ENCODE data around the gene BMPER. TPM values are rescaled to one million over a fixed set of nuclear protein-coding genes. Genes with fewer than 3 reads are reported as not detected.

The BMPER gene
- total RNA-seq, 1 experiment from 2014 or later: 0.34 TPM

DNA sequence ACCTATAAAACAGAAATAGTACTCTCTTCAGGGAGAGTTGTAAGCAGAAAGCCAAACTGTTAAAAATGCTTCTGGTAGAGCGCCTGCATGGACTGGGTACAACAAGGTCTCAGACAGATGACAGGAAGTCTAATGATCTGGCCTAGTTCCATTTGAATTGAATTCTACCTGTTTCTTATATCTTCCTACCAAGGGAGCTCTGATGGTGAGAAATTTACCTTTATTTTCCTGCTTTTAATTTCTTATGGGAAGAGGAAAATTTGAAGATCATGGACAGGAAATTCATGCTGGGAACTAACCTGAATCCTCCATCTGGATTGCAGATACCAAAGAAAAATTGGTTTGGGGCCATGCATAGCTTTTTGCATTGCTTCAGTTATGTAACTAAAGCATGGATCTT, 63.3 kb downstream of the BMPER start:
- no peak for DNase-seq (ENCODE audit: low spot score)

DNA sequence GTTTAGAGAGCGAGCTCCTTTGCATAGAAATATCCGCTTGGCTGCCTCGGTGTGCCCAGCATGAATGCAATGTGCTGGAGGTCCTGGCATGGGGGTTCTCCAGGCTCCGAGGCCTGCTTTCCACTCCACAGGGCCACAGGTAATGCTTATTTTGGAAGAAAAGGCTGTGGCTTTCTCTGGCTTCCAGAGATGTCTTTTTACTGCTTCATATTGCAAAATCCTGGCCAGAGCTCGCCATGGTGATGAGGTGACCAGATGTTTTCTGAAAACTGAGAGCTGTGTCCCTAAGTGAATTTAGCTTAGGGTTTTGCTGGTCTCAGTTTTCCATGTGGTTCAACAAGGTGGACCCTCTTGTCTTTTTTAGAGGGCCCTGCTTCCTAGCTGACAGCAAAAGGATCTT, 65.2 kb downstream of the BMPER start:
- no peak for DNase-seq (ENCODE audit: low spot score)

DNA sequence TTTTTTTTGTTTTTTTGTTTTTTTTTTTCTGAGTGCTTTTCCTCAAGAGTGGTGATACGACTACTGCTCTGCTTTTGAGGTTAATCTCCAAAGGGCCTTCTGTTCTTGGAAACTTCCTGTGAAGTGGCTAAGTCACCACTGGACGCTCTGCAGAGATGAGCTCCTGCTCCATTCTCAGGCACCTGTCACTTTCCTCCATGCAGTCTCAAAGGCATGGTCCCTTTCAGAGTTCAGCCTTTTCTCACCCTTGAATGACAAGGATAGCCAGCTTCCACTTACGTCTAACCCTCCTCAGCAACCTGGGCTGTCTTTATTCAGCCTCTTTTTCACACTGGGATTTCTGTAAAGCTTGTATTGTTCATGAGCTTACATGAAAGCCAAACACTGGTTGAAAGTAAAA, 65.8 kb downstream of the BMPER start:
- no peak for DNase-seq (ENCODE audit: low spot score)

DNA sequence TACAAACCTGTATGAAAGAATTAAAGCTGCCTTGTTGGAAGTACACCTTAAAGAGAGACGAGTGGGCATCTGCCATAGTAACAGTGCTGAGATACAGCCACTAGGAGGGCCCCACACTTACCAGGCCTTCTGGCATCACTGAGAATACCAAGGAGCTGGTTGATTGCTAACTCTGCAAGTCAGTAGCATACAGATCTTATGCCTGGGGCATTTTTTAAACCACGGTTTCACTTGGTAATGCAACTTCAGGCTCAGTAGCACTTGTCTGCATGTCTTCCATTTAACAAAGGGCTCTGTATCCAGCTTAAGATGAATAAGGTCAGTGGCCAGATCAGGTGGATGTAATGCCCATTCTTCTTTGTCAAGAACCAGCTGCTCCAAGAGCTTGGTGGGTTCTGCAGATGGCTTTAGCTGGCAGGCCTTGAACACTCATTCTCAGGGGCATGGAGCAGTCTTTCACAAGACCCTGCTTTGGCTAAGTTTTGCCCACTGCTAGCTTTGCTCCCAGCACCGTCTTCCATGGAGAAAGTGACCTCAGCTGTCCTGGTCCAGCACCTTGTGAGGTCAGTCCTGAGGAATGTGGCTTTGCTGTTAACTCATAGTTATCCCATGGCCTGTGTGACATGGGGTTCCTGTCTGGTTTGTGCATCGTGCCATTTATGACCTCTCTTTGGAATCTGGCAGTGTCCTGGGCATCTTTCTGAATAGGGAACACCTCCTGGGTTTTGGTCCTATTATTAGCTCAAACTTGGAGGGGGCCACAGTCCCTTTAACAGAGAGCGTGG, 68.1 kb downstream of the BMPER start:
- DNase-seq (ENCODE audit: low spot score): peak; percentile 63

DNA sequence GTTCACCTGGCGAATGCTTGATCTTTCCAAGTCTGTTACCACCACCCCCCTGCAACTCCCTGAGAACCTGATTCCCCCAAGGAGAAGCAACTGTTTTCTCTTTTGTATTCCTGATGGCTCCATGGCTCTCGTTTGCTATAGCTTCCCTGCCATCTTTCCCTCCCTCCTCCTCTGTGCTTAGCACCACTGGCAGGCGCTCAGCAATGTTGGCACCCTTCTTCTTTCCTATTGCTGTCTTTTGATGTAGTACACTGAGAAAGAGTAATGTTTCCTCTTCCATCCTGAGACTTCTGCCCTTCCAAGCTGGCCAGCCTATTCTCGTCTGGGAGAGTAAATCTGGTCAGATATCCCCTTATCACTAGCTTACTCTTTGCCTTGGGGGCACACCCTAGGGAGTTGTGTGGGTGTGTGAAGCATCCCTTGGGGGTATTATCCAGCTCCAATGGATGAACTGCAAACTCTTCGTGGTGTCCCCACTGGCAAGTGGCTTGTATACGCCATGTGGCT, 74.0 kb downstream of the BMPER start:
- DNase-seq (ENCODE audit: low spot score): no peak

DNA sequence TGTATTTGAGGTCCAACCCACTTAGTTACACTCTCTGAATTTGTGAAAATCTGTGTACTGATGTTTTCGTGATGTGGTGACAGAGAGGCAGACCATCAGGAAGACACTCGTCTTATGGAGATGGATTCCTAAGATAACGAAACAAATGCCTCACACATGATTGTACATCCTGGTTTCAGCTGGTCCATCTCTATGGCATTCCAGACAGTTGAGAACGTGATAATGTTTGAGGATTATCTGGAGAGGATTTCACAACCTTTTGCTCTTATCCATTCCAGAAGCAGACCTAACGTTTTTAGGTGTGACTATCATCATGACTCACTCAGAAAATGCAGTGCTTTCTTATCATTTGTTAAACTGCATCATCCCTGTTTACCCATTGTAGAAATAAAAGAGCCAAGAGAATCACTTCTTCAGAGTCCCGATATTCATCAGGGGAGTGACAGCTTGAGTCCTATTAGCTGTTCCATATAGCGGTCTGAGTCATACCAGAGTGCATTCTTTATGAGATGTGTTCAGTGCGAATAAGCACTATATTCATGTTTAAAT, 74.5 kb downstream of the BMPER start:
- peak; percentile 99 for DNase-seq (ENCODE audit: low spot score)

DNA sequence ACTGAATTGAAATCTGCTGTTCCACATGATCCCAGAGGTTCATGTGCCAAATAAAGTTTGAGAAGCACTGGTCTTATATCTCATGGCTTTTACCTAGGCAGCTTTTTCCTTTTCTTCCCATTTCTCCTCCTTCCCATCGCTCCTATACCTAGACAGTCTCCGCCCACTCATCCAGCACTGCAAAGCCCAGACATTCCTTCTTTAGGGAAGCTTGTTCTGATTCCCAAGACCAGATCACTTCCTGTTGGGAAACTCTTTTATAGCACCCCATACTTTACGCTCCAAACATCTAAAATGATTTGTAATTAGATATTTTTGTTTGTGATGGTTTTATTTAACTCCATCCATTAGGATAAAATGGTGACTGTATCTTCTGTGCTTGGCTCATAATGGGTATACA, 75.9 kb downstream of the BMPER start:
- peak; percentile 68 for DNase-seq (ENCODE audit: low spot score)

DNA sequence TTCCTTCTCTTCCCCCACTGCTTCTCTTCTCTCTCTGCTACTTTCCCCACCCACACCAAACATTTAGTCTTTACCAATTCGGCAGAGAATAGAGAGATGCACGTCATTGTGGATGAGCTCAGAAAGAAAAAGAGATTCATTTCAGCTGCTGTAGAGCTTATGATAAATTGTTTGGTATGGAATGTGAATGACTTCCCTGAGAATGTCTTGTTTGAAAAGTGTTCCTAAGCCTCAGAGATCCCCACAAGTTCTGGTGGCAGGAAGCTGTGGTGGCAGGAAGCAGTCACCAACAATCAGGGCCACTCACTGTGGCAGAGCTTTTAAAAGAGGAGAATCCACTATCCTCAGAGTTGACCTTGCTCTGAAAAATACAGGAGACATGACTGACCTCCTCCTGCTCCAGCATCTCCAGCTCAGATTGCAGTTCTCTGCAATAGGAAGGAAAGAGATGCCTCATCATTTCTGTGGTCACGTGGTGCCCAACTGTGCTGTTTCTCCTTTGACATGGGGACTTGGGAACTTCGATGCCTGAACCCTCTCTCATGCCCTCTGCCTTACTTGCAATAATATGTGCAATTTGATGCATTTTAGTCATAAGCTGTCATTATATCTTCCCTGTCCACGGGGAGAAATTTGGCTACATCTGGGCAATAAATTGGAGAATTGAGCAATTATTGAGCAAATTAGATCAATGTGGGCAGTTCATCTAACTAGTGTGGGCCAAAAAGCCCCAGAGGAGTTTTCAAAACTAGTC, 76.5 kb downstream of the BMPER start:
- peak; percentile 63 for DNase-seq (ENCODE audit: low spot score)

DNA sequence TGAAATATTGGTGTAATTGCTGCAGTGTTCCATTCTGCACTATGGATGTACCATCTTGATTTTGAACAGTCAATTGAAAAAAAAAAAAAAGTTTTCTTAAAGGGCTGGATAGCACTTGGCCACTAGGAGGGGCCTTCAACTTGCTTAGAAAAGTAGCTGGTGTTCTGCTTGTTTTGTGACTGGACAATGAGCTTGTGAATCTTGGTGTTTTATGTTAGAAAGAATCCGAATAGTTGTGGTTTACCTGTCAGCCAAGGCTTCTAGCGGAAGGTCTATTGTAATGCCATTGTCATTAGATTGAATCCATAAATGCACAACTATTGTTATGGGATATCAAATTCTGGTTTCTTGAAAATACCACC, 77.1 kb downstream of the BMPER start:
- peak; percentile 83 for DNase-seq (ENCODE audit: low spot score)

DNA sequence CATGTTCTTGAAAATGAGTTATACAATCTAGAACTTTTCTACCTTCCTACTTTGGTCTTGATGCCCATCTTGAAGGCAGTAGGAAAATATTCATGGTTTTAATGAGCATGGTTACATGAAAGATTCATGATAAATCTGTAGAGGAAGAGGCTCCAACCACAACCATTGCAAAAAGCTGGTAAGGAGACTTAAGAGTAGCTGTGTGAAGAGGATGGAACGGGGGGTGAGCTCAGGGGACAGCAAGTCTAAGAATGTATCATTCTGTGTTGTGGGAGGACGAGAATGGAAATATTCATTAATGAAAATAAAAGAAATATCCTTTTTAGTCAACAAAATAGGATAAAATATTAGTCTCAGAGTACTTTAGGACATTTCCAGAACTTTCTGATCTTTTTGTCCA, 81.1 kb downstream of the BMPER start:
- DNase-seq (ENCODE audit: low spot score): no peak

DNA sequence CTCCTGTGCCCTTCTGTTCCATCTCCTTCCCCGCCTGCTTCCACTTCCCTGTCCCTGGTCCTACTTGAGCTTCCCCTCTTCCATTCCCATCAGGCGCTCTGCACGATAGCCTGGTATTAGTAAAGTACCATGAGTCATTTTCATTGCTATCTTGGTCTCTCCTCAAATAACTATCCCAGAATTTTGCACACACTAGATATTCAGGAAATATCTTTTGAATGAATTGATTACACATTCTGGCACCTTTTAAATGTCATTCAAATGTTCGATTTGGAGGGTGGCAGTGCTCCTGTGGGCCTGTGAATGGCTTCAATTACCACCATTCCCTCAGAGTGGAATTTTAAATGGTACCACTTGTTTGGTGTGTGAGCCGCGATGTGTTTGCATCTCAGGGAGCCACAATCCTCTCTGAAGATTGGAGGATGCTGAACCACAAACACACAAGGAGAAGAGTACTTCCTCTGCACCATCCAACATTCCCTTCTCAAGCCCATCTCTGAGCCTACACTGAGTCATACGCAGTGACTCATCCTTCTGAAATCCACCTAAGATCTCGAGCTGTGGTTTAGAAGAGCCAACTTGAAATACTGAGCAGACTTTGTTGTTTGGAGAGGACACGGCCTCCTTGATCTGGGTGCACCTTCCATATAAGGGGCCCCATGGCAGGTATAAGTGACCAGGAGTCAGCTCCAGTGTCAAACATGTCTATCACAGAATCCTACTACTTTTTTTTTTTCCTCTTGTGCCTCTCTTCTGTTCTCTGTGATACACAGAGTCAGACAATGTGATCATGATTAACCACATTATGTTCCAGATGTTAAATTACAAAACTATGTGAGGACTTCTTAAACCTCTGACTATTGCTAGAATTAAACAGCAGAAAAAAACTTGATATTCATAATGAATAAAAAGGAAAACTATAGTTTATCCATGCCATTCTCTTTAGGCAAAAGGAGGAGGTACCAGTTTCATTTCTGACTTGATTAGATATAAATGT, 81.9 kb downstream of the BMPER start:
- peak; percentile 100 for DNase-seq (ENCODE audit: low spot score)

DNA sequence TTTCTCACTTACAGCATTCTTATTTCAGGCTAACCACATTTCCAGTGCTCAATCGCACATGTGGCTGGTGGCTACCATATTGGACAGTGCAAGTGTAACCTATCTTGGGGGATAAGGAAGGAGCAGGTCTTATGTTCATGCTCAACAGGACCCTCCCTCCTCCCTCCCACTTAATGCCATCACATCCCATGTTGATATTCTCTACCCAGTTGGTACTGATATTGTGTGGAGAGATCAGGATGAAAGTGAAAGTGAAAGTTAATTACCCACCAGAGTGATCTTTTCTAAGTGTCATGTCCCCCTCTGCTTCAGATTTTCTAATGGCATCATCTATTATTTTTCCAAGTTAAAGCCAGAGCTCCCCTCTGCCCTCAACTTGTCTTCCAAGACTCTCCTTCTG, 91.6 kb downstream of the BMPER start:
- no peak for DNase-seq (ENCODE audit: low spot score)

DNA sequence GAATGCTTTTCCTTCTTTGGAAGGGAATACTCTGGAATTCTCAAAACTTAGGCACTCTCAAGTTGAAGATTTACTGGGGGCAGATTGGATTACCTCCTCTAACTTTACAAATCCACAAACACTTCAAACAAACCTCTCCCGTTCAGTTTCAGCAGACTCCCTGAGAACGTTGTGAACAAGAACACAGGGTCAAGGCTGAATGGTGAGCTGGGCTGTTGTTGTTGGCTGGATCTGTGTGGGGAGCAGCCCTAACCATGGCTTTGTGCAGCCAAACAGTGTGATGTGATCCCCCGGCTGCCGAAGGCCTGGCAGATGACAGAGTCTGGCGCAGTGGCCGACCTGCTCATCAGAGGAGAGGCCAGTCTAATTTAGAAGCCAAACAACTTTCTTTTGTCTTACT, 93.1 kb downstream of the BMPER start:
- no peak for DNase-seq (ENCODE audit: low spot score)

DNA sequence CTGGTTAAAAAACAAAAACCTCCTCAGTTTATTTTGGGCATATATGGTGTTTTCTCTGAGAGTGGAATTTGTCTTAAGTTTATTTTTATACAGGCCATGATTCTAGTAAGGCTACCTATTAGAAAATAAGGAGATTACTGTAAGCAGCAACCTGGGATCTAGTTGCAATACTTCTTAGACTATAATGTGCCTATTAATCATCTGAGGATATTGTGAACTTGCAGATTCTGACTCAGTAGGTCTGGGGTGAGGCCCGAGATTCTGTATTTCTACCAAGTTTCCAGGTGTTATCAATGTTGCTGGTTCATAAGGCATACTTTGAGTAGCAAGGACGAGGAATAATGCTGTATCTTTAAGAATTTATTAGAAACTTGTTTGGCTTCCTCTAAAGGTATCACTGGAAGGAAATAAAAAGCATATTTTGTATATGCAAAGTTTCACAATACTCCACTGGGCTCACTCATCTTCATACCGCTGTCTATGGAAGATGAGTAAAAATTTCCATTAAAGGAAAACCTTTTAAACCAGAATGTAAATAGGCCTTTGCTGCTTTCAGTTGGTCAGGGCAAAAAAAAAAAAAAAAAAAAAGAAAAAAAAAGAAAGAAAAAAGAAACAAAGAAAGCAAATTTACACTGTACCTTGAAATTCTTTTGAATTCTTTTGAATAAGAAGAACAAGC, 105.8 kb downstream of the BMPER start:
- DNase-seq (ENCODE audit: low spot score): no peak

DNA sequence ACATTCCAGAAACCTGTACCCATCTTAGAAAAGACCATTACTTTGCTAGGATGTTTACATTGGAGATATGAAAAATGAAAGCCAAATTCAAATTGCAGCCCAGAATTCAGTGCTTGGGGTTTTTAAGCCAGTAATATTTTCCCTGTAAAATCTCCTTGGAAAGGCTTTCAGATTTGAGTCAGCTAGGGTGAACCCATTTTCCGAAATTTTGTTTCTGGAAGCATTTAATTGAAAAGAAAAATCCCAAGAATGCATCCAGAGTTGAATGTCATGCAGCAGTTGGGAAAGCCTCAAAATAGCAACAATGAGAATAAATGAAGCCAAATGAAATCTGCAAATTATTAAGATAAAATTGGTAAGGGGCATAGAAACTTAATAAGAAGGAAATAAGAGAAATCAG, 106.4 kb downstream of the BMPER start:
- DNase-seq (ENCODE audit: low spot score): no peak

DNA sequence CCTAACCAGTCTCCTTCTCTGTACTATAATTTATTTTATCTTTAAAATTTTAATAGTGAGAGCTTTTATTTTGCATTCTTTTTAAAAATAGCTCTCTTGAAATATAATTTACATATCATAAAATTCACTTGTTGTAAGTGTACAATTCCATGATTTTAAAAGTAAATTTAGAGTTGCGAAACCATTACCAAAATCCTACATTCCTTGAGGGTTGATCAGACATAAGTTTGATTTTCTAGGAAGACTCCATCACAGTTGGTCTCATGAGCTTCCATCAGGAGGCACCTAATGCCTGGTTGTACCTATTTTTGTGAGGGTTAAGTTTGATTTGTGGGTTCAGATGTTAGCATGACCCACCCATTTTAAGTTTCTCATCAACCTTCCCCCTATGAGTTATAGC, 108.1 kb downstream of the BMPER start:
- no peak for DNase-seq (ENCODE audit: low spot score)

DNA sequence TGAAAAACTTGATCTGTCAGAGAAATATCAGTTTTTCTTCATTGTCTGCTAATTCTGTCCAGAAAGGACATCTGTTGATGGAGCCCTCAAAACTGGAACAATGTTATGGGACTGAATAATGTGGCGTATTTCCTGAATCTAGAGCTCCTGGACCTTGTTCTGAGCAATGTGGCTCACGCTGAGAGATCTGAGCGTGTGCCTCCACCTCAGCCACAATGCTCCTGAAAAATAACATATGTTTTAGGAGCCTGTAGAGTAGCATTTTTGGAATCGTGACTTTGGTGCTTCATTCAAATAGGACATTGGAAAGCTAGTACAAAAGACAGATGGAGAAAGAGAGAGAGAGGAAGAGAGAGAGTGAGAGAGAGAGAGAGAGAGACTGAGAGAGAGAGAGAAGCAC, 110.3 kb downstream of the BMPER start:
- DNase-seq (ENCODE audit: low spot score): no peak

DNA sequence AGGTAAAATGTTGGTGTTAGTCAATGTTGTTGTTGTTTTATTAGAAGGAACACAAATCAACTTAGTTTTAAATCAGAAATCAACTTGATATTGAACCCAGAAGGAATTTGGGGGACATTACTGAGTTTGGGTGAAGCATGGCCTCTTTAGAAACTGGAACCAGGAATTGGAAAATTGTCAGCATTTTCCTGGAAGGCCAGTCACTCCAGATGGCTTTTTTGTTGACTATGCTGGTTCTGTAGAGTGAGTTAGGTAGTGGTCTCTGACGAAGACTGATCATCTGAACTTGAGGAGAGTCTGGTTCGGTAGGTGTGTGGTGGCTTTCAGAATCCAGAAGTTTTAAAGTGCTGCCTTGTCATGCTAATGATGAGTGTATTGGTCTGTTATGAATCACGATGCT, 111.5 kb downstream of the BMPER start:
- DNase-seq (ENCODE audit: low spot score): no peak

DNA sequence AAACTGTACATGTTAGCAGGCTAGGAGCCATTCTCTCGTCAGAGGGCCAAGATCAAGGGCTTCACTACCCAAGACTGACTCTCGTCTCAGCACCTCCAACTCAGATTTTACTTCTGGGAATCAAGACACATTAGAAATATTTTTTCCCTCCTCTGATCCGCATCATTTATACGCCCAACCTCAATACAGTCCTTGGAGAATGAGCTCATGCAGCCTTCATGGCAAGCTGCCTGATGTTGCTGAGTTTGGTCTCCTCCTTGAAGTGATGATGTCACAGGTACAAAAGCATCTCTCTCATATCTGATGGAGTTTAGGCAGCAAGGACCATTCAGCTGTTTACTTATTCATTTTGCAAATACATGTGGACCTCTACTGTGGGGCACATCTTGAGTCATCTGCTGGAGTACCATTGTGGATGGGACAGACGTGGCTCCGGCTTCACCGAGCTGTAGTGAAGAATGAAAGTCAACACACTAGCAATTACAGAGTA, 114.0 kb downstream of the BMPER start:
- no peak for DNase-seq (ENCODE audit: low spot score)

DNA sequence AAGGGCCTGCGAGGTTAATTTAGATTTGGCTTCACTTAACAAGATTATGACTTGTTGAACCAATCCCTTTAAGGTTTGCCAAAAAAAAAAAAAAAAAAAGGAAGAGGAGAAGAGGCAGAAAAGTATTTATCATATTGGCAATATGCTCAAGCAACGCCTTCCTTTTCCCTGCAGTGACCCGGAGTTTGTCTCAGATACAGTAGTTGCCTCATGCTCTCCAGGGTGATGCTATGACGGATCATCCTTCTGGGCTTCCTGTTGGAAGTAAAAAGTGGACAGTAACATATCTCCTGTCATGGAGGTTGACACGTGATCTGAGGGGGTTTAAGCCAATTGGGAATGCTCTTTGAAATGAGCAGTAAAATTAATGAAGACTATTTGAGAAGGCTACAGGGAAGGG, 117.3 kb downstream of the BMPER start:
- DNase-seq (ENCODE audit: low spot score): no peak

DNA sequence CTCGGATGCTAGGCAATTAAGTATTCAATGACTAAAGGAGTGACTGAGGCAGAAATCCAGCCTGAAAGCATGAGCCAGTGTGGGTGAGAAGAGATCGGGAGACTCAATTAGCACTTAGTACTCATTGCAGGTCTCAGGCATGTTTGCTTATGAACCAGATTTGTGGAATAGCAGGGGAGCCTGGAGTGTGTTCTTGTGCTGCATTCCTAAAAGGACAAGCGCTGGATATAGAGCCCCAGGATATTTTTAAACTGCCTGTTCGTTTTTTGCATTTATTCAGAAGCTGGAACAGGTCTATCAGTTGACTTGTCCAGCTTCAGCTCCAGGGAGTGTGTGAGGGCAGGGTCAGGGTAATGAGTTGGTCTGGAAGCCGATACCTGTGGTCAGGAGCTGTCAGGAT, 120.3 kb downstream of the BMPER start:
- DNase-seq (ENCODE audit: low spot score): no peak
